HepG2 (cell line): Measurements from ENCODE around the gene EMC8. TPM values are rescaled to one million over a fixed set of nuclear protein-coding genes. Genes with fewer than 3 reads are reported as not detected.

Experiments used
- ASH2L ChIP-seq: fragments of 300-600, 200-600 bp; sonication (generic); IDR thresholded peaks from 2 replicates; pipeline ENCODE4 v1.7.0; 2017; ENCODE audit warnings: low read depth, mild to moderate bottlenecking, moderate library complexity, mixed read lengths, low read length; ENCODE audit not compliant: insufficient read length
- CCAR2 ChIP-seq: fragments of 200-400 bp; formaldehyde crosslinking; optimal IDR thresholded peaks from 2 replicates; pipeline ENCODE3; 2018; ENCODE audit warnings: low read depth, mild to moderate bottlenecking, low read length, moderate library complexity
- CEBPG ChIP-seq: IDR thresholded peaks from 2 replicates; pipeline ENCODE4 v1.6.1; 2016
- CHCHD3 ChIP-seq: sonication (generic); formaldehyde crosslinking; IDR thresholded peaks from 2 replicates; pipeline ENCODE4 v1.8.0; 2022; ENCODE audit warnings: mild to moderate bottlenecking, missing genetic modification reagents, moderate library complexity
- CREBL2 ChIP-seq: sonication (generic); formaldehyde crosslinking; IDR thresholded peaks from 2 replicates; pipeline ENCODE4 v1.8.1; 2023; ENCODE audit warnings: missing genetic modification reagents, mild to moderate bottlenecking, borderline replicate concordance
- GATA4 ChIP-seq: sonication (generic); IDR thresholded peaks from 2 replicates; pipeline ENCODE4 v1.6.1; 2016; ENCODE audit warnings: antibody characterized with exemption, low read depth, borderline replicate concordance
- GMEB2 ChIP-seq: IDR thresholded peaks from 2 replicates; pipeline ENCODE4 v1.6.1; 2016; ENCODE audit warnings: missing biosample characterization, missing genetic modification reagents, low read depth
- HMGXB4 ChIP-seq, 2 experiments: sonication (generic) in 1 of 2; formaldehyde crosslinking in 1 of 2; IDR thresholded peaks; 2 replicates each; pipeline versions ENCODE4 v1.4.0 to v1.6.1; 2018 to 2020; ENCODE audit warnings: missing genetic modification reagents in 2 of 2, borderline replicate concordance in 1 of 2, low read depth in 1 of 2, mild to moderate bottlenecking in 1 of 2, missing biosample characterization in 1 of 2
- IRX3 ChIP-seq: sonication (generic); formaldehyde crosslinking; IDR thresholded peaks from 2 replicates; pipeline ENCODE4 v1.8.1; 2023; ENCODE audit warnings: mild to moderate bottlenecking, low read depth, missing genetic modification reagents, borderline replicate concordance
- MED8 ChIP-seq: sonication (generic); formaldehyde crosslinking; IDR thresholded peaks from 2 replicates; pipeline ENCODE4 v1.8.1; 2023; ENCODE audit warnings: mild to moderate bottlenecking, missing genetic modification reagents; ENCODE audit not compliant: insufficient replicate concordance
- POLR2A ChIP-seq, 2 experiments: IDR thresholded peaks; 2 replicates each; pipeline ENCODE4 v1.6.1; 2011; ENCODE audit warnings: low read depth in 2 of 2, low read length in 2 of 2, mild to moderate bottlenecking in 1 of 2, moderate library complexity in 1 of 2; ENCODE audit not compliant: insufficient read depth in 1 of 2
- SMAD3 ChIP-seq: sonication (generic); formaldehyde crosslinking; IDR thresholded peaks from 2 replicates; pipeline ENCODE4 v1.4.0; 2020; ENCODE audit warnings: missing genetic modification reagents
- USF2 ChIP-seq, 2 experiments: sonication (generic) in 1 of 2; formaldehyde crosslinking in 1 of 2; IDR thresholded peaks; 2 replicates each; pipeline versions ENCODE4 v1.5.1 to v1.6.1; 2011 to 2020; ENCODE audit warnings: borderline replicate concordance in 1 of 2, low read depth in 1 of 2, low read length in 1 of 2, mild to moderate bottlenecking in 1 of 2, missing genetic modification reagents in 1 of 2, moderate library complexity in 1 of 2
- ZBTB25 ChIP-seq: IDR thresholded peaks from 2 replicates; pipeline ENCODE4 v1.6.1; 2018; ENCODE audit warnings: missing genetic modification reagents
- ZNF12 ChIP-seq: sonication (generic); formaldehyde crosslinking; IDR thresholded peaks from 2 replicates; pipeline ENCODE4 v1.5.0; 2020; ENCODE audit warnings: missing genetic modification reagents
- ZNF230 ChIP-seq: sonication (generic); formaldehyde crosslinking; IDR thresholded peaks from 2 replicates; pipeline ENCODE4 v1.4.0; 2020; ENCODE audit warnings: mild to moderate bottlenecking, missing genetic modification reagents
- ZNF282 ChIP-seq: fragments of 450-650 bp; IDR thresholded peaks from 2 replicates; pipeline ENCODE4 v1.6.1; 2018; ENCODE audit not compliant: partially characterized antibody
- ZNF337 ChIP-seq: sonication (generic); formaldehyde crosslinking; IDR thresholded peaks from 2 replicates; pipeline ENCODE4 v1.5.1; 2020; ENCODE audit warnings: missing genetic modification reagents, low read depth, mild to moderate bottlenecking, borderline replicate concordance
- ZNF44 ChIP-seq: sonication (generic); formaldehyde crosslinking; IDR thresholded peaks from 2 replicates; pipeline ENCODE4 v1.5.1; 2020; ENCODE audit warnings: mild to moderate bottlenecking, missing genetic modification reagents
- ZNF549 ChIP-seq: sonication (generic); formaldehyde crosslinking; IDR thresholded peaks from 2 replicates; pipeline ENCODE4 v1.5.0; 2020; ENCODE audit warnings: missing genetic modification reagents
- ZNF891 ChIP-seq: sonication (generic); formaldehyde crosslinking; IDR thresholded peaks from 2 replicates; pipeline ENCODE4 v1.5.0; 2020; ENCODE audit warnings: mild to moderate bottlenecking, missing genetic modification reagents
- polyA plus RNA-seq, 8 experiments: library from polyadenylated mRNA; depleted of rRNA in 3 of 8; stranded (reverse) in 7 of 8; unstranded in 1 of 8; fragments of >200 nt; fragmentation: Illumina TruSeq in 4 of 8; extraction: Trizol in 4 of 8; gene quantifications; 2 replicates each; pipeline versions ENCODE4 v1.2.1 to v1.2.3, GENCODE V29; 2011 to 2016; ENCODE audit warnings: low read depth in 4 of 8, missing spikeins in 1 of 8, mixed read lengths in 1 of 8; ENCODE audit not compliant: insufficient read depth in 1 of 8
- total RNA-seq, 5 experiments: library from RNA; depleted of rRNA; stranded (reverse); fragments of >200 nt; fragmentation: Illumina TruSeq; extraction: Trizol; gene quantifications; 2 replicates each; pipeline ENCODE4 v1.2.3, GENCODE V29; 2016; ENCODE audit warnings: low read depth in 1 of 5

The EMC8 gene
- total and polyA plus RNA-seq, 2 of the 13 experiments (the other 11 are each of a cell fraction or from before 2014, with no cell fraction given), result 55.0 to 76.0 TPM

GRCh38 chr16:85799497-85800320 lies at the start of gene EMC8, which contains the start of gene COX4I1 (continued):
- TF ChIP-seq USF2 (IDR thresholded peaks at IDR 0.05; ENCODE audit: low read depth, low read length) (no peak), USF2 (CRISPR knock-in tag; IDR thresholded peaks at IDR 0.05; ENCODE audit: borderline replicate concordance) (no peak; the same call in 1 of the 2 replicates), ZNF282 (no peak), CREBL2 (CRISPR knock-in tag) (peak; percentile 47; the same call in 1 of the 2 replicates), SMAD3 (CRISPR knock-in tag) (peak; percentile 88), HMGXB4 (CRISPR knock-in tag; IDR thresholded peaks at IDR 0.05; ENCODE audit: borderline replicate concordance in 1 of 2, low read depth in 1 of 2) (peak; percentile 76 to 93; a peak in 3 of 4 replicates), CEBPG (CRISPR knock-in tag) (peak; percentile 18; the same call in 1 of the 2 replicates), IRX3 (peak; percentile 73; the same call in 1 of the 2 replicates), ZNF891 (CRISPR knock-in tag) (peak; percentile 67; the same call in 1 of the 2 replicates), GMEB2 (CRISPR knock-in tag) (0 out of 2 replicates have a peak, but pooled peaks have one; percentile 34), ZBTB25 (CRISPR knock-in tag) (peak; percentile 99), CCAR2 (no peak), ZNF549 (CRISPR knock-in tag) (0 out of 2 replicates have a peak, but pooled peaks have one; percentile 11), MED8 (CRISPR knock-in tag) (peak; percentile 77), POLR2A (IDR thresholded peaks at IDR 0.05; ENCODE audit: insufficient read depth in 1 of 2, low read depth in 2 of 2, low read length in 2 of 2) (peak; percentile 65 to 88; a peak in 3 of 4 replicates), ZNF230 (CRISPR knock-in tag) (peak; percentile 75; the same call in 1 of the 2 replicates), GATA4 (peak; percentile 71; the same call in 1 of the 2 replicates), CHCHD3 (CRISPR knock-in tag) (no peak), ZNF12 (CRISPR knock-in tag) (peak; percentile 32; the same call in 1 of the 2 replicates), ZNF337 (no peak), ZNF44 (no peak), ASH2L (peak; percentile 83)
